GM13977 (cell line): ENCODE data around the gene KCNJ2.

Experiments
- DNase-seq: peaks from one replicate; pipeline ENCODE4 v3.0.0; 2012; ENCODE audit warnings: low spot score
- in situ Hi-C: fragments of 300-500 bp; cut with MboI; formaldehyde crosslinking; loops from one replicate; pipeline ENCODE4 v1.12.0; 2022; ENCODE audit warnings: low sequenced_read_pairs, low pct_unique_long_range_greater_than_20kb, mixed read lengths, inconsistent platforms; ENCODE audit not compliant: unreplicated experiment
- TF ChIP-seq, protein P1 (sequence below): IDR thresholded peaks from 2 replicates; pipeline ENCODE4 v1.5.1; 2012; ENCODE audit warnings: mild to moderate bottlenecking, control low read depth; ENCODE audit not compliant: insufficient read depth; ENCODE audit errors: extremely low read depth, missing control alignments

The KCNJ2 gene

DNA sequence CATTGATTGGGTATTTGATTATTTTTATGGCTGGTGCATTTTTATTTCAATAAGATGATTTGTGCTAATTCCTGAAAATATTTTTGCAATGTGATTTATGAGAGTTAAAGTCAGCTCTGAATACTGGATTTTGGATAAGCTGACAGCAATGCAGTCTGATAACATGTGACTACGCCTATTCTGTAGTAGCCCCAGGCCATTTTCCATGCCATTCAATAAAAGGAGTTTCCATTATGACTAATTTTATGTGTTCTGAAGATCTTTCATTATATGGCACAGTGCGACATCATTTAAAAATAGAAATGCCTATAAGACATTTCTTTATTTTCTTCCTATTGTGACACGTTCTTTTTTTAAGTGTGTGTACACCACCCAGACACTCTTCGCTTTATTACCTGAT is 46.3 kb downstream of the KCNJ2 start:
- in situ Hi-C loops: no loop called here
- TF ChIP-seq, protein P1, sequence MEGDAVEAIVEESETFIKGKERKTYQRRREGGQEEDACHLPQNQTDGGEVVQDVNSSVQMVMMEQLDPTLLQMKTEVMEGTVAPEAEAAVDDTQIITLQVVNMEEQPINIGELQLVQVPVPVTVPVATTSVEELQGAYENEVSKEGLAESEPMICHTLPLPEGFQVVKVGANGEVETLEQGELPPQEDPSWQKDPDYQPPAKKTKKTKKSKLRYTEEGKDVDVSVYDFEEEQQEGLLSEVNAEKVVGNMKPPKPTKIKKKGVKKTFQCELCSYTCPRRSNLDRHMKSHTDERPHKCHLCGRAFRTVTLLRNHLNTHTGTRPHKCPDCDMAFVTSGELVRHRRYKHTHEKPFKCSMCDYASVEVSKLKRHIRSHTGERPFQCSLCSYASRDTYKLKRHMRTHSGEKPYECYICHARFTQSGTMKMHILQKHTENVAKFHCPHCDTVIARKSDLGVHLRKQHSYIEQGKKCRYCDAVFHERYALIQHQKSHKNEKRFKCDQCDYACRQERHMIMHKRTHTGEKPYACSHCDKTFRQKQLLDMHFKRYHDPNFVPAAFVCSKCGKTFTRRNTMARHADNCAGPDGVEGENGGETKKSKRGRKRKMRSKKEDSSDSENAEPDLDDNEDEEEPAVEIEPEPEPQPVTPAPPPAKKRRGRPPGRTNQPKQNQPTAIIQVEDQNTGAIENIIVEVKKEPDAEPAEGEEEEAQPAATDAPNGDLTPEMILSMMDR: no peak
- no peak for DNase-seq

DNA sequence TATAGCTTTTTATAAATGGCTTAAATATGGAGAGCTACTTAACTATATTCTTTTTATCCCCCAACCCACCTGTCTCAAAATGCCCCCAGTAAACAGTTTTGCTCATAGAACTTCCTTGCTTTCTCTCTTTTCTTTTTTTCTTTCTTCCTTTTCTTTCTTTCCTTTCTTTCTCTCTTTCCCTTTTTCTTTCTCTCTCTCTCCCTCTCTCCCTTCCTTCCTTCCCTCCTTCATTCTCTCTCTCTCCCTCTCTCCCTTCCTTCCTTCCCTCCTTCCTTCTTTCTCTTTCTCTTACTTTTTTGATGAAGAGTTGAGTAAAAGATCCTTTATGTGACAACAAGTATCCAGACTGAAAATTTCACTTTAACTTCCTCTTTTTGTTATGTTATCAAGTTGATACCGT is 48.2 kb downstream of the KCNJ2 start:
- in situ Hi-C loops: no loop called here
- TF ChIP-seq, protein P1: no peak
- DNase-seq: no peak

GRCh38 chr17:70225276-70225675 is 55.9 kb downstream of the KCNJ2 start:
- DNase-seq: no peak
- in situ Hi-C loops: no loop called here
- TF ChIP-seq, protein P1: no peak
